ENCODE data around the gene DNAH2. TPM values are rescaled to one million over a fixed set of nuclear protein-coding genes. Genes with fewer than 3 reads are reported as not detected.

DNAH2 gene
- total and polyA plus RNA-seq, 2 of the 8 experiments (the other 6 are each of a cell fraction or from before 2014, with no cell fraction given): 0.13 to 0.18 TPM

DNA sequence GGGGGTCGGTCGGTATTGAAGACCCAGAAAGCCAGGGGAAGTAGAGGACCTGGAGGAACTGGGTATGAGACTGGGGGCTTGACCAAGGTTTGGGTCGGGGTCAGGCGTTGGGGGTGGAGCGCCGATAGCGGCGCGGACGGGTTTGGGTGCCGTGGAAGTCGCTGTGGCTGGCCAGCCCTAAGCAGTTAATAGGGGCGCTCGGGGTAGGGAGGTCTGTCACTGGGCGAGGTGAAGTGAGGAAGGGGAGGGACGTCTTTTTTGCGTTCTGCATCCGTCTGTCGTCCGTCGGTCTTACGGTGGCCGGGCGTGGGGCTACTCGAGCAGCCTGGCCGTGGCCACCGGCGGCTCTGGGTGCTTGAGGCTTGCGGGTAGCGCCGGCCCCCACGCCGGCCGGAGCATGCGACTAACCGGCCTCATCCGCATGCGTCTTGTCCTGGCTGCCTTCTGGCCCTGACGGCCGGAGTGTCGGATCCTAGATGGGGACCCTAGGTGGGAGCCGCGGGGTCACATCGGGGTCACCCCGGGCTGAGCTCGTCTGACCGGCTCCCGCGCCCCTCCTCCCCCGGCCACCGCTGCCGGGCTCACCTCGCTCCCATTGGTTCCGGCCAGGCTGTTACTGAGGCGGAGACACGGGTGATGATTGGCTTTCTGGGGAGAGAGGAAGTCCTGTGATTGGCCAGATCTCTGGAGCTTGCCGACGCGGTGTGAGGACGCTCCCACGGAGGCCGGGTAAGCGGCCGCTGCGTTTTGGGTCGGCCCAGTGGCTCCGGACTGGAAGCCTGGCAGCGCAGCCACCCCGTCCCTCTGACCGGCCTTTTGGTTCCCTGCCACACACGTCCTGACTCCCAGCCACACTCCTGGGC is 127.0 kb downstream of the DNAH2 start:
- Histone ChIP-seq H3K27ac (ENCODE audit: low read depth, low read length) (no peak overlapping the region), H3K9ac (replicated peaks in 1 of 4; ENCODE audit: extremely low read depth in 1 of 4, low read depth in 3 of 4, low read length in 3 of 4) (peak overlapping the region in 1 of 4 experiments; percentile 47; a peak in 5 of 7 replicates), H2AFZ (ENCODE audit: low read length) (no peak overlapping the region)
- TF ChIP-seq CHD2 (IDR thresholded peaks at IDR 0.05; ENCODE audit: low read length) (peak; percentile 71), SP1 (IDR thresholded peaks at IDR 0.05; ENCODE audit: low read depth, low read length) (peak; percentile 86), EZH2 (IDR thresholded peaks at IDR 0.05; ENCODE audit: low read depth, low read length, severe bottlenecking) (peak; percentile 19), FOSL1 (IDR thresholded peaks at IDR 0.05; ENCODE audit: insufficient read depth, low read depth, low read length) (no peak), PHF8 (conservative IDR thresholded peaks at IDR 0.05; ENCODE audit: low read depth, low read length) (0 out of 2 replicates have a peak, but pooled peaks have one; percentile 7), TAF1 (IDR thresholded peaks at IDR 0.05; ENCODE audit: low read depth, low read length) (no peak), BACH1 (IDR thresholded peaks at IDR 0.05; ENCODE audit: low read length) (no peak), SIN3A (conservative IDR thresholded peaks at IDR 0.05 in 1 of 2, IDR thresholded peaks at IDR 0.05 in 1 of 2; ENCODE audit: low read depth in 1 of 2, low read length in 2 of 2) (peak in 1 of 2 experiments; percentile 58; a peak in 1 of 4 replicates), RXRA (IDR thresholded peaks at IDR 0.05; ENCODE audit: insufficient read depth, low read depth, low read length) (peak; percentile 89), TBP (IDR thresholded peaks at IDR 0.05; ENCODE audit: low read depth, low read length) (0 out of 2 replicates have a peak, but pooled peaks have one; percentile 34), RBBP5 (IDR thresholded peaks at IDR 0.05; ENCODE audit: borderline replicate concordance, low read depth, low read length) (0 out of 2 replicates have a peak, but pooled peaks have one; percentile 64)

More for the DNA sequence above, 127.0 kb downstream of the DNAH2 start:
- Histone ChIP-seq H3K4me1 (replicated peaks in 1 of 4; ENCODE audit: control insufficient read depth in 3 of 4, insufficient read depth in 4 of 4, low read length in 3 of 4) (peaks cover 5 to 19% (median 12%) of the 10 kb centered on the region in 4 experiments; a peak in 6 of 7 replicates), H2BK20ac (ENCODE audit: low read length) (no peak overlapping the region), H3K56ac (replicated peaks; ENCODE audit: insufficient read length, low read depth, low read length) (no peak overlapping the region), H3K23me2 (ENCODE audit: low read depth, low read length) (peaks cover 34% of the 10 kb centered on the region), H4K20me1 (replicated peaks in 1 of 2; ENCODE audit: control insufficient read depth in 1 of 2, insufficient read depth in 2 of 2, low read length in 2 of 2) (peaks cover 12 to 33% of the 10 kb centered on the region in 2 experiments), H3K23ac (ENCODE audit: insufficient read length) (no peak overlapping the region), H2AK5ac (ENCODE audit: low read depth, low read length) (no peak overlapping the region), H2BK120ac (replicated peaks; ENCODE audit: low read depth, low read length) (no peak overlapping the region), H2BK12ac (ENCODE audit: low read depth, low read length) (no peak overlapping the region), H2BK15ac (ENCODE audit: low read length) (no peak overlapping the region), H3K79me2 (ENCODE audit: control insufficient read depth in 1 of 2, insufficient read depth in 2 of 2, low read length in 2 of 2) (no peaks in the 10 kb centered on the region), H3K36me3 (ENCODE audit: control insufficient read depth in 2 of 4, insufficient read depth in 4 of 4, low read length in 3 of 4) (no peaks in the 10 kb centered on the region; a peak in 2 of 8 replicates), H3K27me3 (replicated peaks in 1 of 4; ENCODE audit: control insufficient read depth in 3 of 4, extremely low read depth in 1 of 4, insufficient read depth in 3 of 4, low read length in 3 of 4) (peaks cover 16 to 40% (median 37%) of the 10 kb centered on the region in 4 experiments), H3K18ac (ENCODE audit: extremely low read depth, low read length) (no peak overlapping the region; the same call in 1 of the 2 replicates), H3K4me3 (ENCODE audit: extremely low read depth in 1 of 4, insufficient read depth in 2 of 4, low read depth in 3 of 4, low read length in 4 of 4) (peak overlapping the region; percentile 70 to 98 (median 86)), H2BK5ac (ENCODE audit: low read depth, low read length) (no peak overlapping the region), H3K4me2 (ENCODE audit: insufficient read depth in 1 of 2, low read depth in 2 of 2, low read length in 2 of 2) (peak overlapping the region; percentile 96 to 100), H3K14ac (ENCODE audit: insufficient read length) (no peak overlapping the region), H3K9me3 (ENCODE audit: insufficient read depth in 2 of 2, low read depth in 1 of 2, low read length in 1 of 2) (no peaks in the 10 kb centered on the region), H3K4ac (replicated peaks; ENCODE audit: insufficient read length, low read depth, low read length) (no peak overlapping the region), H4K8ac (ENCODE audit: extremely low read depth, insufficient read depth, low read length) (peak overlapping the region; percentile 79), H4K5ac (ENCODE audit: insufficient read length, low read depth, low read length) (no peak overlapping the region), H4K91ac (replicated peaks; ENCODE audit: insufficient read length, low read length) (no peak overlapping the region), H3K79me1 (ENCODE audit: low read depth, low read length) (no peaks in the 10 kb centered on the region)
- FAIRE-seq (peak; percentile 13), DNase-seq (ENCODE audit: low read depth in 1 of 2, low spot score in 2 of 2) (peak in 1 of 2 experiments; percentile 88)
- ChIA-PET POLR2A (ENCODE audit: partially characterized antibody) (interaction anchor here (1.1 to 4.2 kb wide), 7 partner anchors 8 to 15 kb away, joined by 3 to 22 read pairs (median 12); partner anchors contain the start of genes CYB5D1, KDM6B, NAA38 and TMEM88), CTCF (ENCODE audit: partially characterized antibody) (interaction anchor here (0.8 to 2.1 kb wide), 14 partner anchors 7 to 275 kb away, joined by 3 to 10 read pairs (median 4); partner anchors contain the start of genes CYB5D1 and NAA38)
- WGBS, 2 experiments (ENCODE audit: extremely low coverage in 1 of 2, insufficient coverage in 1 of 2, insufficient read length in 1 of 2, insufficient replicate concordance in 2 of 2, low coverage in 1 of 2, low lambda C conversion rate in 2 of 2, missing lambda C conversion rate in 1 of 2): 1% methylated on average over 51 of the region's 71 CpGs; no CpG with 5 or more reads in 1 of the 2 experiments
